ENCODE measurements around the gene MTHFD1L. TPM values are rescaled to one million over a fixed set of nuclear protein-coding genes. Genes with fewer than 3 reads are reported as not detected.

The MTHFD1L gene
- total and polyA plus RNA-seq, 2 of the 4 experiments (the other 2 are of a cell fraction): 43.5 to 53.2 TPM

- dilution Hi-C loops (cut with HindIII; ENCODE audit: low sequenced_read_pairs, unreplicated experiment) (no loop called here), intact Hi-C loops (cut with micrococcal nuclease) (no loop called here), in situ Hi-C loops (cut with MboI; ENCODE audit: low sequenced_read_pairs) (no loop called here)
- DNase-seq (no peak), ATAC-seq (ENCODE audit: low read depth) (no peak)
- peaks cover 8% of the 10 kb centered on the region for H3K4me1 ChIP-seq (ENCODE audit: control insufficient read depth, insufficient read depth, low read length)
- H3K4me2 ChIP-seq (ENCODE audit: low read depth, low read length): no peak overlapping the region
- H3K9ac ChIP-seq (ENCODE audit: low read depth, low read length): no peak overlapping the region
- peaks cover 4 to 35% of the 10 kb centered on the region in 2 experiments; a peak in 3 of 4 replicates for H3K79me1 ChIP-seq (ENCODE audit: low read depth in 1 of 2, low read length in 2 of 2)
- ChIA-PET POLR2A (ENCODE audit: unreplicated experiment) (no interaction called here), CTCF (no interaction called here)
- no peak overlapping the region for H3K4me3 ChIP-seq (ENCODE audit: insufficient read depth, low read depth, low read length)
- H3K27me3 ChIP-seq (ENCODE audit: control insufficient read depth, insufficient read depth, low read length): no peaks in the 10 kb centered on the region
- no peaks in the 10 kb centered on the region for H4K20me1 ChIP-seq (ENCODE audit: insufficient read depth, low read length)
- H3K18ac ChIP-seq (ENCODE audit: low read depth, low read length): no peak overlapping the region
- no peak overlapping the region for H4K8ac ChIP-seq (ENCODE audit: low read depth in 2 of 2, low read length in 2 of 2)
- no peak overlapping the region for H4K91ac ChIP-seq (ENCODE audit: insufficient read depth, low read depth, low read length)
- H2AK5ac ChIP-seq (ENCODE audit: low read depth, low read length): no peak overlapping the region
- no peak overlapping the region for H3K56ac ChIP-seq (ENCODE audit: extremely low read depth, insufficient read depth, low read length)
- no CpG with 5 or more reads among the region's 2 CpGs for WGBS, 2 experiments (ENCODE audit: extremely low coverage in 2 of 2, insufficient read length in 1 of 2)
- no peak overlapping the region for H2BK5ac ChIP-seq (ENCODE audit: low read depth, low read length, poor library complexity, severe bottlenecking)
- no peaks in the 10 kb centered on the region for H3K9me3 ChIP-seq (ENCODE audit: control insufficient read depth, insufficient read depth, low read length)
- no peak overlapping the region for H2BK20ac ChIP-seq (ENCODE audit: low read depth, low read length)
- TF ChIP-seq SMC3 (IDR thresholded peaks at IDR 0.05; ENCODE audit: low read depth, low read length): no peak
- peaks cover 34% of the 10 kb centered on the region for H3K36me3 ChIP-seq (ENCODE audit: control insufficient read depth, insufficient read depth, low read length)
- H2BK15ac ChIP-seq (ENCODE audit: low read depth, low read length): no peak overlapping the region
- BruUV-seq (replicated peaks): no TSS peak
- no peak overlapping the region for H2AFZ ChIP-seq (replicated peaks; ENCODE audit: low read length, poor library complexity)
- H3K4ac ChIP-seq (ENCODE audit: low read depth, low read length): no peak overlapping the region
- no peak overlapping the region for H2BK120ac ChIP-seq (ENCODE audit: low read depth, low read length)
- no peak overlapping the region for H4K5ac ChIP-seq (ENCODE audit: low read depth, low read length)
- H2AK9ac ChIP-seq (replicated peaks; ENCODE audit: low read depth, low read length, poor library complexity): no peak overlapping the region
- peaks cover 3% of the 10 kb centered on the region; the same call in 1 of the 2 replicates for H3K9me1 ChIP-seq (ENCODE audit: insufficient read depth, low read length)
- H3K14ac ChIP-seq (replicated peaks; ENCODE audit: low read depth, low read length): no peak overlapping the region
- no peak overlapping the region for H3K27ac ChIP-seq (ENCODE audit: insufficient read depth, low read length)
- H3K23ac ChIP-seq (ENCODE audit: low read depth, low read length): no peak overlapping the region
Observed at GRCh38 chr6:150981669-150982068, 116.2 kb downstream of the MTHFD1L start.
